MCF 10A (cell line): ENCODE measurements around the gene PITPNB. TPM values are rescaled to one million over a fixed set of nuclear protein-coding genes. Genes with fewer than 3 reads are reported as not detected.
A peak's percentile ranks its signal among the peaks of the same experiment; 100 is the strongest.

Experiments
- BruUV-seq: library from RNA; stranded (reverse); fragments of 400-500 nt; replicated peaks from 2 replicates; lab custom pipeline; 2021; lab: Mats Ljungman, UMichigan
- CTCF ChIA-PET: fragments of 300-600 bp; sonication (Branson Sonifier 250); formaldehyde crosslinking; extraction: SDS; loops from one replicate; lab custom pipeline; 2021; ENCODE audit warnings: antibody characterized with exemption, inconsistent platforms; lab: Yijun Ruan, JAX
- POLR2A ChIA-PET: fragments of 300-600, 350-650 bp; sonication (Branson Sonifier 250); formaldehyde crosslinking; extraction: SDS; loops from one replicate; lab custom pipeline; 2020; ENCODE audit warnings: antibody characterized with exemption, inconsistent platforms; lab: Yijun Ruan, JAX
- DNase-seq: peaks from one replicate; pipeline ENCODE4 v3.0.0-alpha.2; 2018; ENCODE audit not compliant: unreplicated experiment
- H3K27ac Mint-ChIP-seq: one replicate; pipeline ENCODE4 v1.8.0; 2022; ENCODE audit warnings: mild to moderate bottlenecking, low read depth, mixed read lengths; ENCODE audit not compliant: unreplicated experiment
- H3K27me3 Mint-ChIP-seq: one replicate; pipeline ENCODE4 v1.8.0; 2022; ENCODE audit warnings: mixed read lengths; ENCODE audit not compliant: insufficient read depth, unreplicated experiment
- H3K36me3 Mint-ChIP-seq: one replicate; pipeline ENCODE4 v1.8.0; 2022; ENCODE audit warnings: mild to moderate bottlenecking, moderate library complexity, mixed read lengths; ENCODE audit not compliant: insufficient read depth, unreplicated experiment
- H3K4me1 Mint-ChIP-seq: one replicate; pipeline ENCODE4 v1.8.0; 2022; ENCODE audit warnings: mixed read lengths; ENCODE audit not compliant: insufficient read depth, unreplicated experiment
- H3K4me3 Mint-ChIP-seq: one replicate; pipeline ENCODE4 v1.8.0; 2022; ENCODE audit warnings: mild to moderate bottlenecking, moderate library complexity, mixed read lengths; ENCODE audit not compliant: unreplicated experiment
- H3K9me3 Mint-ChIP-seq: one replicate; pipeline ENCODE4 v1.8.0; 2022; ENCODE audit warnings: mixed read lengths; ENCODE audit not compliant: unreplicated experiment
- CTCF ChIP-seq: fragments of 200-600 bp; IDR thresholded peaks from one replicate; pipeline ENCODE4 v1.8.0; 2022; ENCODE audit warnings: antibody characterized with exemption, mild to moderate bottlenecking; ENCODE audit not compliant: unreplicated experiment
- intact Hi-C: fragments of 100-400 bp; cut with micrococcal nuclease; formaldehyde crosslinking; loops from 2 replicates; pipeline ENCODE4 v1.14.1; 2022
- microRNA-seq: library from miRNA; unstranded; fragments of <30 nt; microRNA quantifications from one replicate; pipeline ENCODE4 v1.2.0, GENCODE V29; 2022
- total RNA-seq: library from RNA; stranded (reverse); gene quantifications from 2 replicates; pipeline ENCODE4 v1.2.3, GENCODE V29; 2022

The PITPNB gene
- total RNA-seq, 1 experiment from 2014 or later, result 124 TPM

- no peak for DNase-seq
- H3K9me3 Mint-ChIP-seq, result no peaks in the 10 kb centered on the region
- no peaks in the 10 kb centered on the region for H3K36me3 Mint-ChIP-seq
- H3K27me3 Mint-ChIP-seq, result no peaks in the 10 kb centered on the region
- ChIA-PET CTCF (interaction anchor here (0.6 to 1.0 kb wide), 3 partner anchors 9 to 400 kb away, joined by 3 to 7 read pairs (median 4); no protein-coding TSS in a partner anchor), POLR2A (interaction anchor here (0.6 kb wide), 2 partner anchors 329 to 468 kb away, joined by 3 read pairs; no protein-coding TSS in a partner anchor)
- BruUV-seq, result no TSS peak
- H3K27ac Mint-ChIP-seq, result no peak overlapping the region
- no peak overlapping the region for H3K4me3 Mint-ChIP-seq
- TF ChIP-seq CTCF, result no peak
- peaks cover 11% of the 10 kb centered on the region for H3K4me1 Mint-ChIP-seq
- intact Hi-C loops, result loop anchor here (5.0 to 10.0 kb wide), 6 partner anchors 201 to 1129 kb away; no protein-coding TSS in a partner anchor
Observed at GRCh38 chr22:27803841-27804415, 115.1 kb downstream of the PITPNB start.

DNA sequence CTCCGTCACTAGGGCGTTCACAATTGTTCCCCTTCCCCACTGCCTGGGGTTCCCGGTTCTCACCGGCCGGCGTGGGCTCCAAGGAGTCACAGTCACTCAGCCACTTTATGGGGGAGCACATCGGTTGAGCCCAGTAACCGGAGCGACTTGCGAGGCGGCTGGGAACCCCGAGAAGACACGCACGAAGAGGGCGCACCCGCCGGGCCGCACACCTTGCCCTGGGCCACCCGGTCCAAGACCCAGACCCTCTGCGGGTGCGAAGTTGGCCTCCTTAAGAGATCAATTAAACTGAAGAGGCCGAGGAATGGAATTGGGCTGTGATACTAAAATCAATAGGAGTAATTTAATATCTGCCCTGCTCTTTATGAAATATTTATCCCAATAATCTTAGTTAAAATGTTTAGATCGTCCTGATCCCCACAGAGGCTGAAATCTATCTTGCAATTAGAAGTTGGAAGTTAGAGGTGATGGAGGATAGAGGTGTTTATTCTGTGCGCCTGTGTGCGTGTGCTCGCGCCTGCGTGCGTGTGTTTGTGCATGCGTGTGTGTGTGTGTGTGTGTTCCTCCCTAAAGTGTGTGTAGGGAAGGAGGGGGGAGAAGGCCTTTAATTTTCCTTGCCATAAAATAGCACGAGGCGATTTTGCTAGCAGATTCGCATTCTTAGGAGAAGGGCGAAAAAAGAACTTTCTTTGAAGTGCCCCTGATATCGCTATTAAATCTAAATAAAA is 116.5 kb downstream of the PITPNB start:
- intact Hi-C loops, result loop anchor here (5.0 to 10.0 kb wide), 6 partner anchors 202 to 1128 kb away; no protein-coding TSS in a partner anchor
- no peak for DNase-seq
- no TSS peak for BruUV-seq
- ChIA-PET CTCF (interaction anchor here (0.6 kb wide), 1 partner anchor 57 kb away, joined by 3 read pairs; no protein-coding TSS in a partner anchor), POLR2A (no interaction called here)
- TF ChIP-seq CTCF, result no peak
- Mint-ChIP-seq H3K4me3 (peak overlapping the region; percentile 73), H3K36me3 (no peaks in the 10 kb centered on the region), H3K27ac (no peak overlapping the region), H3K27me3 (no peaks in the 10 kb centered on the region), H3K4me1 (peaks cover 11% of the 10 kb centered on the region), H3K9me3 (no peaks in the 10 kb centered on the region)

Small RNA genes within 50 kb of the gene (microRNA-seq; reads per million reads assigned to microRNA genes)
- not detected for gene MIR3199-1
- not detected for gene MIR3199-2

Other genes starting within 250 kb of the PITPNB start
- 3.9 and 5.7 TPM in 2 replicates for gene MN1, start 117.5 kb downstream of the PITPNB start, total RNA-seq